Measurements from ENCODE around the gene SNCA.
A peak's percentile ranks its signal among the peaks of the same experiment; 100 is the strongest.

SNCA gene

DNA sequence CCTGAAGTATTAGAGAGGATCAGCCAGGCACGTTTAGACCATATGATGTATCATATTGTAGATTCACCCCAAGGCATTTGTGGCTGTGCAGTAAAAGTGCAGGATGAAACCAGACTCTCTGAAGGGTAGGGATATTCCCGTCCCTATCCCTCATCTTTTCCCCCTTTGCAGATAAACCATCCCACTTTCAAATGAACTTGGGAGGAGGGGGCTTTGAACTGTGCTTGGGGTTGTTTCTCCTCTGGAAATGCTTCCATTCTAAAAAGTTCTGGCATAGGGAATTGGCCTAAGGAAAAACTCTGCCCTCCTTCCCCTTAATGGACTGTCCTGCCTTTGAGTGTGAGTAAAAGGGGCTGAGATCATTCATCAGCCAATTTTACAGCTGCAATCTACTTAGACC lies 23.8 kb downstream of the SNCA start:
- DNase-seq: no peak

GRCh38 chr4:89807441-89808140 lies 29.4 kb downstream of the SNCA start:
- DNase-seq: no peak

DNA sequence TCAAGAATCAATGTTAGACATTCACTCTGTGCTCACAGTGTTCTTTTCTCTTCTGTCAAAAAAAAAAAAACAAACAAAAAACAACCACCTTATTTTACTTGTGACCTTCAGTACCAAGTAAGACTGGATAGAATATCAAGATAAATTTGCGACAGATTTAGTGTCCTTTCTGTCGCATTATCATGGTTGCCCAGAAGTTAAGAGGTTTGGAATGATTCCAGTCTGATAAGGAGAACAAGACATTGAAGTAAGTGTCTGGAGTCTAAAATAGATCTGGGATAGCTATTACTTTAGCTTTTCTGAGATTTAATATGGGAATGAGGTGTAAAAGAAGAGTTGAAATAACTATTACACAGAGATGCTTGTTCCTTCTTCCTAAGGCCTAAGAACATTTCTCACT lies 31.7 kb downstream of the SNCA start:
- no peak for DNase-seq

- no peak for DNase-seq
Observed at GRCh38 chr4:89803915-89804314, 33.0 kb downstream of the SNCA start.

DNA sequence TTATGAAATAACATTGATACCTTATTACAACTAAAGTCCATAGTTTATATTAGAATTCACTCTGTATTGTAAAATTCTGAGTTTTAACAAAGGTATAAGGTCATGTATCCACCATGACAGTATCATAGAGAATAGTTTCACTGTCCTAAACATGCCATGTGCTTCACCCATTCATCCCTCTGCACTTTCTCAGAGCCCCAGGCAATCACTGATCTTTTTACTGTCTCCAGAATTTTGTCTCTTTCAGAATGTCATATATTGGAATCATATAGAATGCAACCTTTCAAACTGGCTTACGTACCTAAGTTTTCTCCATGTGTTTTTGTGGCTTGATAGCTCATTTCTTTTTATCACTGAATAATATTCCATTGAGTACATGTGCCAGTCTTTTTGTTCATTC lies 33.9 kb downstream of the SNCA start:
- DNase-seq: no peak

GRCh38 chr4:89800527-89801103 lies 36.3 kb downstream of the SNCA start:
- DNase-seq: no peak

GRCh38 chr4:89800012-89800516 lies 36.9 kb downstream of the SNCA start:
- DNase-seq: no peak

- DNase-seq: no peak
Observed at GRCh38 chr4:89799071-89799470, 37.9 kb downstream of the SNCA start.

DNA sequence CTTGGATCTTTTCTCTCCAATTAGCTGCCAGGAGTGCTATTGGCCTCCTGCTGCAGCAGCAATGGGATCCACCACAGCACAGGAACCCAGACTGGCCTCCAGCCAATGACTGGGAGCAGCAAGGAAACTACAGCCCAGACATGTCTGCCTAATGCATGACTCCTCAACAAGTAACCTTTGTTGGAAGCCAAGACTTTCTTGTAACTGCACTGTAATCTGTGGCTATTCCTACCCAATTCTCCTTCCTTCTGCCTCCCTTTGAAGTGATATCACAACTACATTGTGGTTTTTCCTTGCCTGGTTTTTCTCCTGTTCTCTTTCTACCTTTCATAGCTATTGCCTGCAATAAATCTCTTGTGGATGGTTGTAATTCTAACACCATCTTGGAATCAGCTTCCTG lies 39.8 kb downstream of the SNCA start:
- no peak for DNase-seq

GRCh38 chr4:89788206-89789072 lies 48.5 kb downstream of the SNCA start:
- DNase-seq: peak; percentile 3

GRCh38 chr4:89784686-89785231 lies 52.2 kb downstream of the SNCA start:
- no peak for DNase-seq

GRCh38 chr4:89781321-89781720 lies 55.6 kb downstream of the SNCA start:
- no peak for DNase-seq

- no peak for DNase-seq
Observed at GRCh38 chr4:89773805-89774204, 63.2 kb downstream of the SNCA start.

- DNase-seq: no peak
Observed at GRCh38 chr4:89769856-89770255, 67.1 kb downstream of the SNCA start.

DNA sequence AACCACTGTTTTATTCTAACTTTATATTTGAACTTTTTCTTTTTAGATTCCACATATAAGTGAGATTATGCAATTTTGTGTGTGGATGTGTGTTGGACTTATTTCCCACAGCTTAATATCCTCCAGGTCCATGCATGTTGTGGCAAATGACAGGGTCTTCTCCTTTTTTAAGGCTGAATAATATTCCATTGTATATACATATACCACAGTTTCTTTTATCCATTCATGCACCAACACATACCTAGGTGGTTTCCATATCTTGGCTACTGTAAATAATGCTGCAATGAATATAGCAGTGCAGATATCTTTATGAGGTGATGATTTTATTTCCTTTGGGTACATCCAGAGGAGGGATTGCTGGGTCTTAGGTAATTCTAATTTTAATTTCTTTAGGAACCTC lies 69.0 kb downstream of the SNCA start:
- DNase-seq: no peak

- no peak for DNase-seq
Observed at GRCh38 chr4:89765966-89766365, 71.0 kb downstream of the SNCA start.

GRCh38 chr4:89765528-89765927 lies 71.4 kb downstream of the SNCA start:
- no peak for DNase-seq

DNA sequence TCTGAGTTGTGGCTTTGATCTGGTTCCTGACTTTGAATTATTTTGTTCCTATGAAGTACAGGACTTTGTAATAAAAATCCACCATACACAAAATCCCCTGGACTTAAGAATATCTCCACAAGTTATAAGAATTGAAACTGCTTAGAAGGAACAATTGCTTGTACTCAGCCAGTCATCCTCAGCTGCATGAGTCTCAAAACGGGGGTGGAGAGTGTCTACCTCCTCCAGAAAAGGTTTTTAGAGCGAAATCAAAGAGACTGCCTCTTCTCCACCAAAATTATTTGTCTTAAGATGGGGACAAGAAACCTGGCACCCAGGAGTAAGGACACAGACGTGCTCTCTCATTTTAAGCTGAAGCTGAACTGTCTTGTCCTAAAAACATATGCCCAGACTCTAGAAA lies 74.7 kb downstream of the SNCA start:
- no peak for DNase-seq

DNA sequence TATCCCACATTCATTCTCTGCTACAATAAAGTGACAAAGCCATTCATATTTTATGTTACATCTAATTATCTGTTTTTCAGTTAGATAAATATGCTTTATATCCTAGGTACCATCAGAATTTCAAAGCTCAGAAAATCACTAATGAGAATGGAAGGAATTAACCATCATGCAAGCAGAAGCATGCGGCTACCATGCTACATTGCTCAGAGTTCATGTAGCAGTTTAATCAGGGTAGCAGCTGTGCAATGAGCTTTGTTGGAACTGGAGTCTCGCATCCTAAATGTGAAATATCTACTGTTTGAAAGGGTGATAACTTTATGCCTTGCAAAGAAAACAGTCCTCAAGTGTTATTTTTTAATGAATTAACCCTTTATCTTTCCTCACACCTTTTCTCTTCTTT lies 77.5 kb downstream of the SNCA start:
- no peak for DNase-seq

DNA sequence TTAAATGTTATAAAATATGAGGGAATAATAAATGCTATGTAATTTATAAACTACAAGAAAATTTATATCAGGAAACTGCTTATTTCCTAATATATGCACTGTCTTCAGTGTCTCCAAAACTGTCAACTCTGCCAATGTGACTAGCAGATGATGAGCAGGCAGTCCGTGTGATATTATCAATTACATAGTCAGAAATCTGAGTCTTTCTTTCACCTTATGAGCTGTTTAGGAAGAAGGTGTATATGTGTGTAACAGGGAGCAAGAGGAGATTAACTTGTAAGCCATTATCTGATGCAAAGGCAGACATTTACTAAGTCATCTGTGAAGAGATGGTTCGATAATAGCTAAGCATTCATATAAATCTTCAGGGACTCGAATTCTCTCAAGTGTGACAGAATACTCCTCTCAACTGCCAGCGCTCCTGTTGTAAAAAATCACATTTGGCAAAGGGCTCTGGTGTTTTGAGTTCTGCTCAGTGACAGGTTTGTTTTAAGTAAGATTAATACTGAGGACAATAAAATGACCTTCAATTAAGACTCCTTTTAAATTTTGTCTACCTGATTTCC lies 79.7 kb downstream of the SNCA start:
- peak; percentile 1 for DNase-seq

- DNase-seq: no peak
Observed at GRCh38 chr4:89755220-89755619, 81.7 kb downstream of the SNCA start.

DNA sequence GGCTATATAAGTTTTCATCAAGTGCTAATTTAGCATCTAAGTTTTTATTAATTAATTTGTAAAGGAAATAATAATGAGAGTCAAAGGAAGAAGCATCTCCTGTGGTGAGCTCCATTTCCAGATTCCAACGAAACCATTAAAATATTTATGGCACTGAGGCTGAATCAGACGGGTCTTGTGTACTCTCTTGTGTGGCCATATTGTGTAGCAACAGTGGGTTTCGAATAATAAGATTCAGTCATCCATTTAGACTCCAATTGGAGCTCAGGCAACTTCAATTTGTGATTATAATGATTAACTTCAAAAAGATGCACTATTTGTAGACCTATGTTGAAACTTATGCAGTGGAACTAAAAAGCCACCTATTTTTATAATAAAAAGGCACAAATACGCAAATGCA lies 82.4 kb downstream of the SNCA start:
- no peak for DNase-seq

DNA sequence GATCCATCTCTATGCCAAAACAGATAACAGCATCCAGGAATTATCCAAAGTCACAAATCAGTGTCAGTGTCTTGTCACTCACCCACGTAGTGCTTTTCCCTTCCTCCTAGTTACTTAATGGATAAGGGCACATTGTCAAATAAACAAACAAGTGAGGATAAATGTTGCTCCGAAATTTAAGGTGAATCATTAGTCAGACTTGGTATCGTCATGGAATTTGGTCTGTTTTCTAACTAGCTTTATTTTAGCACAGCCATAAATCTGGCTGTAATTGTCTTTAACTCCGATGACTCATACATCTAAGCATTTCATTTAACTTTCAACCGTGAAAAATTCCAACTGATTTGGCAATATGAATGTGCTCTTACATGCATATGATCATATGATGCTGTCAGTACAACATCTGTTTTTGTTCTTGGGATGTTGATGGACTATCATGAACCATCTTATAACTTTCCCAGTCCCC lies 83.3 kb downstream of the SNCA start:
- DNase-seq: no peak
